Osteocyte (in vitro differentiated cells): ENCODE results near the gene SYT8. TPM values are rescaled to one million over a fixed set of nuclear protein-coding genes. Genes with fewer than 3 reads are reported as not detected.

Source experiments
- DNase-seq: peaks from one replicate; pipeline ENCODE4 v3.0.0; 2021; ENCODE audit warnings: mixed read lengths; ENCODE audit not compliant: unreplicated experiment; ENCODE audit errors: extremely low spot score
- H3K27ac Mint-ChIP-seq: one replicate; pipeline ENCODE4 v1.8.0; 2021; ENCODE audit warnings: mild to moderate bottlenecking, mixed read lengths; ENCODE audit not compliant: unreplicated experiment
- H3K27me3 Mint-ChIP-seq: one replicate; pipeline ENCODE4 v1.8.0; 2021; ENCODE audit warnings: mixed read lengths; ENCODE audit not compliant: unreplicated experiment
- H3K36me3 Mint-ChIP-seq: one replicate; pipeline ENCODE4 v1.8.0; 2021; ENCODE audit warnings: mixed read lengths; ENCODE audit not compliant: unreplicated experiment
- H3K4me1 Mint-ChIP-seq: one replicate; pipeline ENCODE4 v1.8.0; 2021; ENCODE audit warnings: mixed read lengths; ENCODE audit not compliant: unreplicated experiment
- H3K4me3 Mint-ChIP-seq: one replicate; pipeline ENCODE4 v1.8.0; 2021; ENCODE audit warnings: mild to moderate bottlenecking, moderate library complexity, mixed read lengths; ENCODE audit not compliant: unreplicated experiment
- H3K9me3 Mint-ChIP-seq: one replicate; pipeline ENCODE4 v1.8.0; 2021; ENCODE audit warnings: mixed read lengths; ENCODE audit not compliant: unreplicated experiment
- CTCF ChIP-seq: fragments of 200-600 bp; sonication (generic); IDR thresholded peaks from 2 replicates; pipeline ENCODE4 v1.5.0; 2021; ENCODE audit warnings: antibody characterized with exemption, mild to moderate bottlenecking, moderate library complexity
- total RNA-seq: library from RNA; stranded (reverse); gene quantifications from 2 replicates; pipeline ENCODE4 v1.2.1, GENCODE V29; 2021

Gene SYT8
- total RNA-seq, 1 donor from 2014 or later, result 6.2 TPM

GRCh38 chr11:1851468-1852180, 16.8 kb downstream of the SYT8 start:
- no peaks in the 10 kb centered on the region for H3K36me3 Mint-ChIP-seq
- no peaks in the 10 kb centered on the region for H3K9me3 Mint-ChIP-seq
- no peak overlapping the region for H3K27ac Mint-ChIP-seq
- no peak overlapping the region for H3K4me3 Mint-ChIP-seq
- no peak for TF ChIP-seq CTCF
- H3K27me3 Mint-ChIP-seq, result no peaks in the 10 kb centered on the region
- H3K4me1 Mint-ChIP-seq, result peaks cover 18% of the 10 kb centered on the region
- DNase-seq, result no peak

GRCh38 chr11:1852271-1852876, 17.6 kb downstream of the SYT8 start:
- DNase-seq, result no peak
- no peaks in the 10 kb centered on the region for H3K36me3 Mint-ChIP-seq
- H3K27me3 Mint-ChIP-seq, result no peaks in the 10 kb centered on the region
- no peak for TF ChIP-seq CTCF
- H3K4me3 Mint-ChIP-seq, result no peak overlapping the region
- no peaks in the 10 kb centered on the region for H3K9me3 Mint-ChIP-seq
- H3K27ac Mint-ChIP-seq, result no peak overlapping the region
- peaks cover 17% of the 10 kb centered on the region for H3K4me1 Mint-ChIP-seq

GRCh38 chr11:1852877-1853276, 18.1 kb downstream of the SYT8 start, which contains the start of gene LSP1:
LSP1 (plus strand) TSS chr11:1853084; CDS start chr11:1853145, 61 bp downstream.
- H3K4me3 Mint-ChIP-seq, result no peak within 1 kb of the TSS
- H3K4me1 Mint-ChIP-seq, result peaks cover 12% of the 10 kb centered on the region
- no peak within 1 kb of the TSS for H3K27ac Mint-ChIP-seq
- H3K9me3 Mint-ChIP-seq, result no peaks in the 10 kb centered on the region
- H3K27me3 Mint-ChIP-seq, result no peaks in the 10 kb centered on the region
- H3K36me3 Mint-ChIP-seq, result no peaks in the 10 kb centered on the region
- TF ChIP-seq CTCF, result no peak
- no peak for DNase-seq

DNA sequence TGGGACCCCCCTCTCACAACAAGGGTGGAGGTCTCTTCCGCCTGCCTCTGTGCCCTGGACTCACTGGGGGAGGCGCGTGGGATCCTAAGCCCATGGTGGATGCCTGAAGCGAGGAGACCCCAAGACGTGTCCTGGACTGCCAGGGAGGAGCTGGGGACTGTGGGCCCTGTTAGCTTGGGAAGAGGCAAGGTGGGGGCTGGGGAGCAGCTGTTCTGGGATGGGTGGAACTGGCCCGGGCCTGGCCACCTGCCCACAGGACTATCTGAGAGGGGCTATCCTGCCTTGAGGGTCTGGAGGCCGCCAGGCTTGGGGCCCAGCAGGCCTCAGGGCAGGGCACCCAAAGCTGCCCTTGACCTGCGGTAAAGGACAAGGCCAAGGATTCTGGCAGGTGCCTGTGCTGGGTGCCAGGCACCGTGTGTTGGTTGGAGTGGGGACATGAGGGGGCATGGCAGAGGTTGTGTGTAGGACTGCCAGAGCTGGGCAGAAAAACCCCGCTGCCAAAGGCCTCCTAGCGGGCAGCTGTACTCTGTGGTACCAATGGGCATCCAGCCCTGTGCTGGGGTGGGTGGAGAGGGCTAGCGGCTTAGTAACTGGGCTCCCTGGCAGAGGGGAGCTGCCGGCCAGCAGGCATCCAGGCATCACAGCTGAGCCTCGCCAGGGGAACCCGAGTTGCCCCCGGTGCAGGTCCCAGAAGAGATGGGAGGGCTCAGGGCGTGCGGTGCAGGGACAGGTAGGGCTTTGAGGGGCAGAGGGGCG, 18.8 kb downstream of the SYT8 start:
- no peaks in the 10 kb centered on the region for H3K36me3 Mint-ChIP-seq
- H3K4me1 Mint-ChIP-seq, result peaks cover 5% of the 10 kb centered on the region
- TF ChIP-seq CTCF, result no peak
- no peak for DNase-seq
- no peaks in the 10 kb centered on the region for H3K27me3 Mint-ChIP-seq
- H3K4me3 Mint-ChIP-seq, result no peak overlapping the region
- H3K27ac Mint-ChIP-seq, result no peak overlapping the region
- no peaks in the 10 kb centered on the region for H3K9me3 Mint-ChIP-seq
